GM23338 (cell line): ENCODE results near the gene FST. TPM values are rescaled to one million over a fixed set of nuclear protein-coding genes. Genes with fewer than 3 reads are reported as not detected.

Source experiments
- ATAC-seq: fragments of 200-7000 bp; cut with Tn5 transposase; 3 replicates; pipeline ENCODE4 v1.9.1; 2020
- DNase-seq: peaks from one replicate; pipeline ENCODE4 v3.0.0-alpha.2; 2015; ENCODE audit warnings: low spot score
- H2AFZ ChIP-seq: fragments of 200-600 bp; sonication (generic); 2 replicates; pipeline ENCODE4 v1.8.0; 2016; ENCODE audit warnings: antibody characterized with exemption, mild to moderate bottlenecking, moderate library complexity
- H3F3A ChIP-seq: fragments of 200-600 bp; sonication (generic); replicated peaks from 2 replicates; pipeline ENCODE4 v1.8.0; 2017; ENCODE audit warnings: antibody characterized with exemption, mixed run types, low read depth
- H3K27ac ChIP-seq: fragments of 200-600 bp; sonication (generic); 2 replicates; pipeline ENCODE4 v1.6.1; 2016; ENCODE audit warnings: low read depth
- H3K27me3 ChIP-seq: fragments of 200-600 bp; sonication (generic); 2 replicates; pipeline ENCODE4 v1.8.0; 2016; ENCODE audit warnings: mild to moderate bottlenecking, mixed run types, moderate library complexity; ENCODE audit not compliant: insufficient read depth
- H3K36me3 ChIP-seq: fragments of 200-600 bp; sonication (generic); 2 replicates; pipeline ENCODE4 v1.8.0; 2016; ENCODE audit warnings: mild to moderate bottlenecking; ENCODE audit not compliant: insufficient read depth
- H3K4me1 ChIP-seq: fragments of 200-600 bp; sonication (generic); 2 replicates; pipeline ENCODE4 v1.8.0; 2016; ENCODE audit warnings: mild to moderate bottlenecking, moderate library complexity; ENCODE audit not compliant: insufficient read depth
- H3K4me2 ChIP-seq: fragments of 200-600 bp; sonication (generic); 2 replicates; pipeline ENCODE4 v1.7.1; 2017; ENCODE audit warnings: mixed run types
- H3K4me3 ChIP-seq: fragments of 200-600 bp; sonication (generic); 2 replicates; pipeline ENCODE4 v1.6.1; 2016; ENCODE audit warnings: mixed run types
- H3K79me2 ChIP-seq: fragments of 200-600 bp; sonication (generic); replicated peaks from 2 replicates; pipeline ENCODE4 v1.8.0; 2017; ENCODE audit warnings: mild to moderate bottlenecking; ENCODE audit not compliant: insufficient read depth
- H3K9me2 ChIP-seq: fragments of 200-600 bp; sonication (generic); 2 replicates; pipeline ENCODE4 v1.8.0; 2017; ENCODE audit not compliant: insufficient read depth
- H4K20me1 ChIP-seq: fragments of 200-600 bp; sonication (generic); replicated peaks from 2 replicates; pipeline ENCODE4 v1.8.0; 2017; ENCODE audit warnings: mild to moderate bottlenecking; ENCODE audit not compliant: insufficient read depth
- H3K27ac Mint-ChIP-seq: 2 replicates; pipeline ENCODE4 v1.8.0; 2020; ENCODE audit warnings: inconsistent platforms, mild to moderate bottlenecking, moderate library complexity, mixed read lengths
- H3K27me3 Mint-ChIP-seq: 3 replicates; pipeline ENCODE4 v1.8.0; 2022; ENCODE audit warnings: low read depth, mild to moderate bottlenecking, moderate library complexity, mixed read lengths, inconsistent platforms; ENCODE audit not compliant: insufficient read depth, poor library complexity
- H3K36me3 Mint-ChIP-seq: 3 replicates; pipeline ENCODE4 v1.8.0; 2021; ENCODE audit warnings: low read depth, mild to moderate bottlenecking, inconsistent platforms, moderate library complexity, mixed read lengths
- H3K4me1 Mint-ChIP-seq: 3 replicates; pipeline ENCODE4 v1.8.0; 2020; ENCODE audit warnings: mild to moderate bottlenecking, inconsistent platforms, mixed read lengths
- H3K4me3 Mint-ChIP-seq: 3 replicates; pipeline ENCODE4 v1.8.0; 2021; ENCODE audit warnings: moderate library complexity, mild to moderate bottlenecking, inconsistent platforms, mixed read lengths
- H3K9me3 Mint-ChIP-seq: 3 replicates; pipeline ENCODE4 v1.8.0; 2020; ENCODE audit warnings: moderate library complexity, mild to moderate bottlenecking, inconsistent platforms, mixed read lengths
- CREB1 ChIP-seq: fragments of 250-450 bp; sonication (Bioruptor Pico); IDR thresholded peaks from 2 replicates; pipeline ENCODE4 v1.5.0; 2020; ENCODE audit warnings: low read depth, mild to moderate bottlenecking, moderate library complexity
- ETS1 ChIP-seq: IDR thresholded peaks from 2 replicates; pipeline ENCODE4 v1.6.1; 2016; ENCODE audit warnings: antibody characterized with exemption
- EZH2 ChIP-seq: fragments of 200-600 bp; sonication (generic); IDR thresholded peaks from one replicate; pipeline ENCODE4 v1.8.0; 2017; ENCODE audit warnings: antibody characterized with exemption, mild to moderate bottlenecking, low read depth; ENCODE audit not compliant: unreplicated experiment
- EZH2phosphoT487 ChIP-seq: fragments of 200-600 bp; sonication (generic); IDR thresholded peaks from one replicate; pipeline ENCODE4 v1.8.1; 2018; ENCODE audit warnings: antibody characterized with exemption; ENCODE audit not compliant: unreplicated experiment
- JUNB ChIP-seq: IDR thresholded peaks from one replicate; pipeline ENCODE4 v1.6.1; 2016; ENCODE audit warnings: antibody characterized with exemption; ENCODE audit not compliant: unreplicated experiment
- NANOG ChIP-seq: IDR thresholded peaks from 2 replicates; pipeline ENCODE4 v1.6.1; 2016; ENCODE audit warnings: antibody characterized with exemption, borderline replicate concordance
- POLR2AphosphoS5 ChIP-seq: IDR thresholded peaks from 2 replicates; pipeline ENCODE4 v1.6.1; 2016; ENCODE audit warnings: antibody characterized with exemption, low read depth
- REST ChIP-seq: IDR thresholded peaks from one replicate; pipeline ENCODE4 v1.6.1; 2018; ENCODE audit warnings: antibody characterized with exemption; ENCODE audit not compliant: unreplicated experiment
- STAT1 ChIP-seq: IDR thresholded peaks from one replicate; pipeline ENCODE4 v1.6.1; 2016; ENCODE audit warnings: antibody characterized with exemption; ENCODE audit not compliant: unreplicated experiment
- ZNF114 ChIP-seq: fragments of 250-450 bp; sonication (Bioruptor Pico); IDR thresholded peaks from 2 replicates; pipeline ENCODE4 v1.5.0; 2020; ENCODE audit warnings: mild to moderate bottlenecking, moderate library complexity
- ZNF331 ChIP-seq: fragments of 250-450 bp; sonication (Bioruptor Pico); IDR thresholded peaks from 2 replicates; pipeline ENCODE4 v1.5.0; 2020; ENCODE audit warnings: low read depth, mild to moderate bottlenecking, moderate library complexity
- polyA plus RNA-seq: library from polyadenylated mRNA; unstranded; fragments of >200 nt; fragmentation: Nextera tagmentation; extraction: Ambion mirVana; gene quantifications from 2 replicates; pipeline ENCODE4 v1.2.1, GENCODE V29; 2016
- total RNA-seq: library from RNA; depleted of rRNA; stranded (reverse); fragments of >200 nt; shearing (Covaris generic); gene quantifications from 2 replicates; pipeline ENCODE4 v1.2.3, GENCODE V29; 2014
- TF ChIP-seq, protein P1 (sequence below): fragments of 250-450 bp; sonication (Bioruptor Pico); IDR thresholded peaks from 2 replicates; pipeline ENCODE4 v1.5.0; 2020; ENCODE audit warnings: mild to moderate bottlenecking, moderate library complexity
- TF ChIP-seq, protein P2 (sequence below), 2 experiments: fragments of 200-600 bp in 1 of 2; sonication (generic) in 1 of 2; conservative IDR thresholded peaks; 2 replicates each; pipeline versions ENCODE4 v1.5.1 to v1.6.1; 2016 to 2017; ENCODE audit warnings: antibody characterized with exemption in 2 of 2, low read depth in 2 of 2, mild to moderate bottlenecking in 2 of 2, moderate library complexity in 1 of 2

Gene FST
- total and polyA plus RNA-seq, 2 experiments from 2014 or later = 7.6 to 13.9 TPM

GRCh38 chr5:53472279-53472678 lies 8.2 kb upstream of the FST start:
- no peak for DNase-seq
- ATAC-seq = no peak
- no peaks in the 10 kb centered on the region for H3K27me3 Mint-ChIP-seq
- H3K79me2 ChIP-seq = no peaks in the 10 kb centered on the region
- no peaks in the 10 kb centered on the region for H3F3A ChIP-seq
- no peak overlapping the region for H3K4me3 Mint-ChIP-seq
- no peaks in the 10 kb centered on the region for H3K36me3 Mint-ChIP-seq
- peaks cover 3% of the 10 kb centered on the region; the same call in 1 of the 2 replicates for H3K4me1 ChIP-seq
- no peak overlapping the region for H3K4me3 ChIP-seq
- TF ChIP-seq, protein P1, sequence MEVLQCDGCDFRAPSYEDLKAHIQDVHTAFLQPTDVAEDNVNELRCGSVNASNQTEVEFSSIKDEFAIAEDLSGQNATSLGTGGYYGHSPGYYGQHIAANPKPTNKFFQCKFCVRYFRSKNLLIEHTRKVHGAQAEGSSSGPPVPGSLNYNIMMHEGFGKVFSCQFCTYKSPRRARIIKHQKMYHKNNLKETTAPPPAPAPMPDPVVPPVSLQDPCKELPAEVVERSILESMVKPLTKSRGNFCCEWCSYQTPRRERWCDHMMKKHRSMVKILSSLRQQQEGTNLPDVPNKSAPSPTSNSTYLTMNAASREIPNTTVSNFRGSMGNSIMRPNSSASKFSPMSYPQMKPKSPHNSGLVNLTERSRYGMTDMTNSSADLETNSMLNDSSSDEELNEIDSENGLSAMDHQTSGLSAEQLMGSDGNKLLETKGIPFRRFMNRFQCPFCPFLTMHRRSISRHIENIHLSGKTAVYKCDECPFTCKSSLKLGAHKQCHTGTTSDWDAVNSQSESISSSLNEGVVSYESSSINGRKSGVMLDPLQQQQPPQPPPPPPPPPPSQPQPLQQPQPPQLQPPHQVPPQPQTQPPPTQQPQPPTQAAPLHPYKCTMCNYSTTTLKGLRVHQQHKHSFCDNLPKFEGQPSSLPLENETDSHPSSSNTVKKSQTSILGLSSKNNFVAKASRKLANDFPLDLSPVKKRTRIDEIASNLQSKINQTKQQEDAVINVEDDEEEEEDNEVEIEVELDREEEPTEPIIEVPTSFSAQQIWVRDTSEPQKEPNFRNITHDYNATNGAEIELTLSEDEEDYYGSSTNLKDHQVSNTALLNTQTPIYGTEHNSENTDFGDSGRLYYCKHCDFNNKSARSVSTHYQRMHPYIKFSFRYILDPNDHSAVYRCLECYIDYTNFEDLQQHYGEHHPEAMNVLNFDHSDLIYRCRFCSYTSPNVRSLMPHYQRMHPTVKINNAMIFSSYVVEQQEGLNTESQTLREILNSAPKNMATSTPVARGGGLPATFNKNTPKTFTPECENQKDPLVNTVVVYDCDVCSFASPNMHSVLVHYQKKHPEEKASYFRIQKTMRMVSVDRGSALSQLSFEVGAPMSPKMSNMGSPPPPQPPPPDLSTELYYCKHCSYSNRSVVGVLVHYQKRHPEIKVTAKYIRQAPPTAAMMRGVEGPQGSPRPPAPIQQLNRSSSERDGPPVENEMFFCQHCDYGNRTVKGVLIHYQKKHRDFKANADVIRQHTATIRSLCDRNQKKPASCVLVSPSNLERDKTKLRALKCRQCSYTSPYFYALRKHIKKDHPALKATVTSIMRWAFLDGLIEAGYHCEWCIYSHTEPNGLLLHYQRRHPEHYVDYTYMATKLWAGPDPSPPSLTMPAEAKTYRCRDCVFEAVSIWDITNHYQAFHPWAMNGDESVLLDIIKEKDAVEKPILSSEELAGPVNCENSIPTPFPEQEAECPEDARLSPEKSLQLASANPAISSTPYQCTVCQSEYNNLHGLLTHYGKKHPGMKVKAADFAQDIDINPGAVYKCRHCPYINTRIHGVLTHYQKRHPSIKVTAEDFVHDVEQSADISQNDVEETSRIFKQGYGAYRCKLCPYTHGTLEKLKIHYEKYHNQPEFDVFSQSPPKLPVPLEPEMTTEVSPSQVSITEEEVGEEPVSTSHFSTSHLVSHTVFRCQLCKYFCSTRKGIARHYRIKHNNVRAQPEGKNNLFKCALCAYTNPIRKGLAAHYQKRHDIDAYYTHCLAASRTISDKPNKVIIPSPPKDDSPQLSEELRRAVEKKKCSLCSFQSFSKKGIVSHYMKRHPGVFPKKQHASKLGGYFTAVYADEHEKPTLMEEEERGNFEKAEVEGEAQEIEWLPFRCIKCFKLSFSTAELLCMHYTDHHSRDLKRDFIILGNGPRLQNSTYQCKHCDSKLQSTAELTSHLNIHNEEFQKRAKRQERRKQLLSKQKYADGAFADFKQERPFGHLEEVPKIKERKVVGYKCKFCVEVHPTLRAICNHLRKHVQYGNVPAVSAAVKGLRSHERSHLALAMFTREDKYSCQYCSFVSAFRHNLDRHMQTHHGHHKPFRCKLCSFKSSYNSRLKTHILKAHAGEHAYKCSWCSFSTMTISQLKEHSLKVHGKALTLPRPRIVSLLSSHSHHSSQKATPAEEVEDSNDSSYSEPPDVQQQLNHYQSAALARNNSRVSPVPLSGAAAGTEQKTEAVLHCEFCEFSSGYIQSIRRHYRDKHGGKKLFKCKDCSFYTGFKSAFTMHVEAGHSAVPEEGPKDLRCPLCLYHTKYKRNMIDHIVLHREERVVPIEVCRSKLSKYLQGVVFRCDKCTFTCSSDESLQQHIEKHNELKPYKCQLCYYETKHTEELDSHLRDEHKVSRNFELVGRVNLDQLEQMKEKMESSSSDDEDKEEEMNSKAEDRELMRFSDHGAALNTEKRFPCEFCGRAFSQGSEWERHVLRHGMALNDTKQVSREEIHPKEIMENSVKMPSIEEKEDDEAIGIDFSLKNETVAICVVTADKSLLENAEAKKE (CRISPR knock-in tag) = no peak
- TF ChIP-seq ZNF114 (CRISPR knock-in tag) (no peak), STAT1 (no peak), POLR2AphosphoS5 (no peak), ETS1 (no peak), NANOG (no peak), JUNB (no peak), CREB1 (CRISPR knock-in tag) (no peak), ZNF331 (CRISPR knock-in tag) (no peak), REST (no peak), EZH2phosphoT487 (no peak), EZH2 (no peak)
- TF ChIP-seq, protein P2, sequence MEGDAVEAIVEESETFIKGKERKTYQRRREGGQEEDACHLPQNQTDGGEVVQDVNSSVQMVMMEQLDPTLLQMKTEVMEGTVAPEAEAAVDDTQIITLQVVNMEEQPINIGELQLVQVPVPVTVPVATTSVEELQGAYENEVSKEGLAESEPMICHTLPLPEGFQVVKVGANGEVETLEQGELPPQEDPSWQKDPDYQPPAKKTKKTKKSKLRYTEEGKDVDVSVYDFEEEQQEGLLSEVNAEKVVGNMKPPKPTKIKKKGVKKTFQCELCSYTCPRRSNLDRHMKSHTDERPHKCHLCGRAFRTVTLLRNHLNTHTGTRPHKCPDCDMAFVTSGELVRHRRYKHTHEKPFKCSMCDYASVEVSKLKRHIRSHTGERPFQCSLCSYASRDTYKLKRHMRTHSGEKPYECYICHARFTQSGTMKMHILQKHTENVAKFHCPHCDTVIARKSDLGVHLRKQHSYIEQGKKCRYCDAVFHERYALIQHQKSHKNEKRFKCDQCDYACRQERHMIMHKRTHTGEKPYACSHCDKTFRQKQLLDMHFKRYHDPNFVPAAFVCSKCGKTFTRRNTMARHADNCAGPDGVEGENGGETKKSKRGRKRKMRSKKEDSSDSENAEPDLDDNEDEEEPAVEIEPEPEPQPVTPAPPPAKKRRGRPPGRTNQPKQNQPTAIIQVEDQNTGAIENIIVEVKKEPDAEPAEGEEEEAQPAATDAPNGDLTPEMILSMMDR (conservative IDR thresholded peaks at IDR 0.05; ENCODE audit: low read depth in 2 of 2) = no peak
- H3K4me1 Mint-ChIP-seq = peaks cover 9% of the 10 kb centered on the region; the same call in 2 of the 3 replicates
- no peaks in the 10 kb centered on the region for H3K27me3 ChIP-seq
- H4K20me1 ChIP-seq = no peaks in the 10 kb centered on the region
- no peak overlapping the region for H2AFZ ChIP-seq
- no peak overlapping the region for H3K4me2 ChIP-seq
- H3K27ac ChIP-seq = no peak overlapping the region
- no peaks in the 10 kb centered on the region for H3K36me3 ChIP-seq
- no peaks in the 10 kb centered on the region for H3K9me2 ChIP-seq
- H3K27ac Mint-ChIP-seq = no peak overlapping the region
- H3K9me3 Mint-ChIP-seq = no peaks in the 10 kb centered on the region
